ENCODE measurements around the gene LDAF1. TPM values are rescaled to one million over a fixed set of nuclear protein-coding genes. Genes with fewer than 3 reads are reported as not detected.

The LDAF1 gene
- total RNA-seq, 2 donors from 2014 or later, result 16.5 to 28.8 TPM

DNA sequence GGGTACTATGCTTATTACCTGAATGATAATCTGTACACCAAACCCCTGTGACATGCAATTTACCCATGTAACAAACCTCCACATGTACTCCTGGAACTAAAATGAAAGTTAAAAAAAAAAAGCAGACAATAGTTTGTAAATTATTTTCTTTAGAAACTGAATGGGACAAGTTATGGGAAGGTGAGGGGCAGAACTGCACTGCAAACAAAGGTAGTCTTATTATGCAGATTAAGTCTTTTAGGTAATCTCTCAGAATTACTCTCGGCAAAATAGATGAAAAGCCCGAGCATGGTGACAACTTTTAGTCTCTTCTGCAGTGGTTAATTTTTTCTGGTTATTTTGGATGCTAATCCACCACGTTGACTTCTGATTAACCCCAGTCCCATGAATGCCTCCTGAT, 25.5 kb downstream of the LDAF1 start:
- H3K27me3 ChIP-seq (ENCODE audit: control insufficient read depth, insufficient read depth, low read length, poor library complexity, severe bottlenecking), result no peaks in the 10 kb centered on the region
- H3K27ac ChIP-seq (ENCODE audit: low read depth, low read length), result no peak overlapping the region
- TF ChIP-seq, protein P1, sequence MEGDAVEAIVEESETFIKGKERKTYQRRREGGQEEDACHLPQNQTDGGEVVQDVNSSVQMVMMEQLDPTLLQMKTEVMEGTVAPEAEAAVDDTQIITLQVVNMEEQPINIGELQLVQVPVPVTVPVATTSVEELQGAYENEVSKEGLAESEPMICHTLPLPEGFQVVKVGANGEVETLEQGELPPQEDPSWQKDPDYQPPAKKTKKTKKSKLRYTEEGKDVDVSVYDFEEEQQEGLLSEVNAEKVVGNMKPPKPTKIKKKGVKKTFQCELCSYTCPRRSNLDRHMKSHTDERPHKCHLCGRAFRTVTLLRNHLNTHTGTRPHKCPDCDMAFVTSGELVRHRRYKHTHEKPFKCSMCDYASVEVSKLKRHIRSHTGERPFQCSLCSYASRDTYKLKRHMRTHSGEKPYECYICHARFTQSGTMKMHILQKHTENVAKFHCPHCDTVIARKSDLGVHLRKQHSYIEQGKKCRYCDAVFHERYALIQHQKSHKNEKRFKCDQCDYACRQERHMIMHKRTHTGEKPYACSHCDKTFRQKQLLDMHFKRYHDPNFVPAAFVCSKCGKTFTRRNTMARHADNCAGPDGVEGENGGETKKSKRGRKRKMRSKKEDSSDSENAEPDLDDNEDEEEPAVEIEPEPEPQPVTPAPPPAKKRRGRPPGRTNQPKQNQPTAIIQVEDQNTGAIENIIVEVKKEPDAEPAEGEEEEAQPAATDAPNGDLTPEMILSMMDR (conservative IDR thresholded peaks at IDR 0.05), result no peak
- peaks cover 27% of the 10 kb centered on the region for H3K9me3 Mint-ChIP-seq
- peaks cover 36% of the 10 kb centered on the region for H3K36me3 ChIP-seq (ENCODE audit: control insufficient read depth, insufficient read depth, low read length)
- H3K4me3 Mint-ChIP-seq, result no peak overlapping the region
- H3K4me3 ChIP-seq (ENCODE audit: low read length), result no peak overlapping the region
- 94% methylated on average over 3 of the region's 3 CpGs for WGBS, 2 experiments (ENCODE audit: insufficient coverage in 1 of 2, insufficient read length in 1 of 2)
- no peak for DNase-seq
- H3K9me3 ChIP-seq (ENCODE audit: control insufficient read depth, low read length), result peaks cover 40% of the 10 kb centered on the region
- H3K36me3 Mint-ChIP-seq (ENCODE audit: low read depth), result peaks cover 43% of the 10 kb centered on the region
- no peak overlapping the region for H3K9ac ChIP-seq (ENCODE audit: extremely low read depth, low read length, poor library complexity, severe bottlenecking)
- H3K4me1 ChIP-seq (ENCODE audit: control insufficient read depth, insufficient read depth, low read length), result no peaks in the 10 kb centered on the region
- no peaks in the 10 kb centered on the region for H3K4me1 Mint-ChIP-seq
- H3K27me3 Mint-ChIP-seq (ENCODE audit: insufficient read depth), result peaks cover 6% of the 10 kb centered on the region
- H3K27ac Mint-ChIP-seq, result no peak overlapping the region

DNA sequence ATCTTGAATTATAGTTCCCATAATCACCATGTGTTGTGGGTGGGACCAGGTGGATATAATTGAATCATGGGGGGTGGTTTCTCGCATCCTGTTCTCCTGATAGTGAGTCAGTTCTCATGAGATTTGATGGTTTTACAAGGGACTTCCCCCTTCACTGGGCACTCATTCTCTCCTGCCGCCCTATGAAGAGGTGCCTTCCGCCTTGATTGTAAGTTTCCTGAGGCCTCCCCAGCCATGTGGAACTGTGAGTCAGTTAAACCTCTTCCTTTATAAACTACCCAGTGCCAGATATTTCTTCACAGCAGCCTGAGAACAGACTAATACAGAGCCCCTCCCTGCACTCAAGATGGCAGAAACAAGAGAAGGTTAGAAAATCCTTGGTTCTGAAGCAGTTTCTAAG, 26.4 kb downstream of the LDAF1 start:
- H3K9me3 Mint-ChIP-seq, result peaks cover 26% of the 10 kb centered on the region

DNA sequence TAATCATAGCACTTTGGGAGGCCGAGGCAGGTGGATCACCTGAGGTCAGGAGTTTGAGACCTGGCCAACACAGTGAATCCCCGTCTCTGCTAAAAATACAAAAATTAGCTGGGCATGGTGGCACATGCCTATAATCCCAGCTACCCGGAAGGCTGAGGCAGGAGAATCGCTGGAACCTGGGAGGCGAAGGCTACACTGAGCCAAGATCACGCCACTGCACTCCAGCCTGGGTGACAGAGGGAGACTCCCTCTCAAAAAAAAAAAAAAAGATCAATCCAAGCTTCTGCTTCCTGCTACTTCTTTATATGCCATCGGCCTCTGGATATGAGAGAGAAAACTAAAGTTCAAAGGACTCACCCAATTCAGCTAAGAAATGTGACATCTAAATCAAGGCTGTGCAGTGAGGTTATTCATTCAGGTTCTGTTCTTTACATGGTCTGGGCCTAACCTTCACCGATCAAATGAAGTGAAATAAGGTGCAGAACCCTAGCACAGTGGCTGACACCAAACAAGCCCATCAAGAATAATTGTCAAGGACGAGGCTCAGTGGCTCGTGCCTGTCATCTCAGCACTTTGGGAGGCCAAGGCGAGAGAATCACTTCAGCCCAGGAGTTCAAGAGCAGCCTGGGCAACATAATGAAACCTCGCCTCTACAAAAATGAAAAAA, 27.3 kb downstream of the LDAF1 start:
- Mint-ChIP-seq H3K4me1 (no peaks in the 10 kb centered on the region), H3K27me3 (ENCODE audit: insufficient read depth) (peaks cover 11% of the 10 kb centered on the region), H3K4me3 (no peak overlapping the region), H3K27ac (no peak overlapping the region), H3K36me3 (ENCODE audit: low read depth) (peaks cover 28% of the 10 kb centered on the region), H3K9me3 (peaks cover 30% of the 10 kb centered on the region)
- peaks cover 24% of the 10 kb centered on the region for H3K9me3 ChIP-seq (ENCODE audit: control insufficient read depth, low read length)
- H3K9ac ChIP-seq (ENCODE audit: extremely low read depth, low read length, poor library complexity, severe bottlenecking), result no peak overlapping the region
- no peak for DNase-seq
- TF ChIP-seq, protein P1 (conservative IDR thresholded peaks at IDR 0.05), result no peak
- H3K4me1 ChIP-seq (ENCODE audit: control insufficient read depth, insufficient read depth, low read length), result no peaks in the 10 kb centered on the region
- 93 to 94% methylated on average over 11 to 12 of the region's 12 CpGs for WGBS, 2 experiments (ENCODE audit: insufficient coverage in 1 of 2, insufficient read length in 1 of 2)
- no peak overlapping the region for H3K4me3 ChIP-seq (ENCODE audit: low read length)
- no peaks in the 10 kb centered on the region for H3K27me3 ChIP-seq (ENCODE audit: control insufficient read depth, insufficient read depth, low read length, poor library complexity, severe bottlenecking)
- peaks cover 19% of the 10 kb centered on the region for H3K36me3 ChIP-seq (ENCODE audit: control insufficient read depth, insufficient read depth, low read length)
- no peak overlapping the region for H3K27ac ChIP-seq (ENCODE audit: low read depth, low read length)

More for the DNA sequence above, 26.4 kb downstream of the LDAF1 start:
- Histone ChIP-seq H3K9me3 (ENCODE audit: control insufficient read depth, low read length) (peaks cover 32% of the 10 kb centered on the region), H3K9ac (ENCODE audit: extremely low read depth, low read length, poor library complexity, severe bottlenecking) (no peak overlapping the region), H3K27me3 (ENCODE audit: control insufficient read depth, insufficient read depth, low read length, poor library complexity, severe bottlenecking) (no peaks in the 10 kb centered on the region), H3K36me3 (ENCODE audit: control insufficient read depth, insufficient read depth, low read length) (peaks cover 28% of the 10 kb centered on the region), H3K4me3 (ENCODE audit: low read length) (no peak overlapping the region), H3K4me1 (ENCODE audit: control insufficient read depth, insufficient read depth, low read length) (no peaks in the 10 kb centered on the region), H3K27ac (ENCODE audit: low read depth, low read length) (no peak overlapping the region)
- DNase-seq, result no peak
- TF ChIP-seq, protein P1 (conservative IDR thresholded peaks at IDR 0.05), result no peak
- Mint-ChIP-seq H3K4me1 (no peaks in the 10 kb centered on the region), H3K27ac (no peak overlapping the region), H3K27me3 (ENCODE audit: insufficient read depth) (peaks cover 9% of the 10 kb centered on the region), H3K36me3 (ENCODE audit: low read depth) (peaks cover 34% of the 10 kb centered on the region), H3K4me3 (no peak overlapping the region)
- 89% methylated on average over 3 of the region's 3 CpGs for WGBS, 2 experiments (ENCODE audit: insufficient coverage in 1 of 2, insufficient read length in 1 of 2)
